ENCODE measurements around the gene ADAMTSL1.

- TF ChIP-seq CTCF (tag by site-specific recombination; IDR thresholded peaks at IDR 0.05) (no peak), ZBTB21 (tag by site-specific recombination; IDR thresholded peaks at IDR 0.05) (no peak), BCL6B (tag by site-specific recombination; IDR thresholded peaks at IDR 0.05) (no peak), ZNF664 (tag by site-specific recombination; IDR thresholded peaks at IDR 0.05) (no peak)
Observed at GRCh38 chr9:18849890-18850677, 376.1 kb downstream of the ADAMTSL1 start.
